CD1c-positive myeloid dendritic cell (primary cell): ENCODE data around the gene PARP14.

ENCODE experiments used
- DNase-seq: peaks from one replicate; pipeline ENCODE4 v3.0.0-alpha.2; 2016; ENCODE audit errors: extremely low spot score

Gene PARP14

GRCh38 chr3:122770521-122771202 lies 90.0 kb downstream of the PARP14 start:
- peak; percentile 63 for DNase-seq

- no peak for DNase-seq
These were observed 92.2 kb downstream of the PARP14 start for GRCh38 chr3:122772827-122773226.

- peak; percentile 72 for DNase-seq
These were observed 93.4 kb downstream of the PARP14 start for GRCh38 chr3:122773944-122774509.

- DNase-seq: peak; percentile 59
These were observed 93.9 kb downstream of the PARP14 start for GRCh38 chr3:122774564-122774963.

- DNase-seq: no peak
These were observed 96.2 kb downstream of the PARP14 start for GRCh38 chr3:122776675-122777468.

- no peak for DNase-seq
These were observed 96.9 kb downstream of the PARP14 start for GRCh38 chr3:122777563-122777962.
